HEK293T (cell line): ENCODE results near the gene NAV2.

Source experiments
- ELF4 ChIP-seq: fragments of 450-650 bp; IDR thresholded peaks from 2 replicates; pipeline ENCODE4 v1.6.1; 2017; ENCODE audit warnings: antibody characterized with exemption
- FOXK2 ChIP-seq: fragments of 450-650 bp; IDR thresholded peaks from 2 replicates; pipeline ENCODE4 v1.6.1; 2016; ENCODE audit warnings: mild to moderate bottlenecking
- FOXM1 ChIP-seq: fragments of 450-650 bp; IDR thresholded peaks from 2 replicates; pipeline ENCODE4 v1.6.1; 2017; ENCODE audit warnings: mild to moderate bottlenecking, borderline replicate concordance
- LEF1 ChIP-seq: fragments of 450-650 bp; IDR thresholded peaks from 2 replicates; pipeline ENCODE4 v1.6.1; 2017; ENCODE audit warnings: mild to moderate bottlenecking, borderline replicate concordance
- NFRKB ChIP-seq: fragments of 450-650 bp; IDR thresholded peaks from 2 replicates; pipeline ENCODE4 v1.6.1; 2016; ENCODE audit warnings: mild to moderate bottlenecking, moderate library complexity
- PKNOX1 ChIP-seq: fragments of 450-650 bp; IDR thresholded peaks from 2 replicates; pipeline ENCODE4 v1.6.1; 2016
- SP1 ChIP-seq: fragments of 450-650 bp; IDR thresholded peaks from 2 replicates; pipeline ENCODE4 v1.6.1; 2017
- SUZ12 ChIP-seq: fragments of 450-650 bp; IDR thresholded peaks from 2 replicates; pipeline ENCODE4 v1.6.1; 2016; ENCODE audit warnings: mild to moderate bottlenecking
- TARDBP ChIP-seq: fragments of 450-650 bp; IDR thresholded peaks from 2 replicates; pipeline ENCODE4 v1.6.1; 2016
- ZNF384 ChIP-seq: fragments of 450-650 bp; IDR thresholded peaks from 2 replicates; pipeline ENCODE4 v1.6.1; 2016

GRCh38 chr11:20125927-20126326 lies 413.3 kb downstream of the NAV2 start:
- TF ChIP-seq TARDBP = no peak
- TF ChIP-seq ELF4 = no peak
- no peak for TF ChIP-seq FOXK2
- no peak for TF ChIP-seq SP1
- TF ChIP-seq FOXM1 = no peak
- no peak for TF ChIP-seq NFRKB
- TF ChIP-seq ZNF384 = no peak
- TF ChIP-seq PKNOX1 = no peak
- TF ChIP-seq LEF1 = no peak
- TF ChIP-seq SUZ12 = no peak
